Endodermal cell (in vitro differentiated cells): Measurements from ENCODE around the gene TRPM3. TPM values are rescaled to one million over a fixed set of nuclear protein-coding genes. Genes with fewer than 3 reads are reported as not detected.
A peak's percentile ranks its signal among the peaks of the same experiment; 100 is the strongest.

Experiments
- DNase-seq: peaks from one replicate; pipeline ENCODE4 v3.0.0-alpha.2; 2017
- H3K27ac ChIP-seq: 2 replicates; pipeline ENCODE4 v1.5.1; 2013; ENCODE audit warnings: mild to moderate bottlenecking, low read depth, low read length, moderate library complexity
- H3K27me3 ChIP-seq: 2 replicates; pipeline ENCODE4 v1.6.1; 2013; ENCODE audit warnings: mild to moderate bottlenecking, low read length, moderate library complexity; ENCODE audit not compliant: insufficient read depth, control insufficient read depth, poor library complexity, severe bottlenecking
- H3K36me3 ChIP-seq: 2 replicates; pipeline ENCODE4 v1.7.0; 2013; ENCODE audit warnings: mild to moderate bottlenecking, low read length, moderate library complexity; ENCODE audit not compliant: control insufficient read depth, insufficient read depth
- H3K4me1 ChIP-seq: one replicate; pipeline ENCODE4 v1.7.0; 2013; ENCODE audit warnings: low read length; ENCODE audit not compliant: control insufficient read depth, insufficient read depth
- H3K4me3 ChIP-seq: 2 replicates; pipeline ENCODE4 v1.5.1; 2013; ENCODE audit warnings: mild to moderate bottlenecking, low read length, moderate library complexity
- H3K9ac ChIP-seq: 2 replicates; pipeline ENCODE4 v1.6.1; 2013; ENCODE audit warnings: mild to moderate bottlenecking, low read length, moderate library complexity; ENCODE audit not compliant: poor library complexity, severe bottlenecking; ENCODE audit errors: extremely low read depth
- H3K9me3 ChIP-seq: 2 replicates; pipeline ENCODE4 v1.6.1; 2013; ENCODE audit warnings: mild to moderate bottlenecking, low read length, moderate library complexity; ENCODE audit not compliant: control insufficient read depth
- H3K27ac Mint-ChIP-seq: 2 replicates; pipeline ENCODE4 v1.8.0; 2020; ENCODE audit warnings: mixed read lengths
- H3K27me3 Mint-ChIP-seq: 2 replicates; pipeline ENCODE4 v1.8.0; 2021; ENCODE audit warnings: mild to moderate bottlenecking, mixed read lengths; ENCODE audit not compliant: insufficient read depth
- H3K36me3 Mint-ChIP-seq: 2 replicates; pipeline ENCODE4 v1.8.0; 2020; ENCODE audit warnings: low read depth, mixed read lengths
- H3K4me1 Mint-ChIP-seq: 2 replicates; pipeline ENCODE4 v1.8.0; 2020; ENCODE audit warnings: mixed read lengths
- H3K4me3 Mint-ChIP-seq: 2 replicates; pipeline ENCODE4 v1.8.0; 2020; ENCODE audit warnings: mild to moderate bottlenecking, moderate library complexity, mixed read lengths
- H3K9me3 Mint-ChIP-seq: 2 replicates; pipeline ENCODE4 v1.8.0; 2020; ENCODE audit warnings: mild to moderate bottlenecking, mixed read lengths
- WGBS, 2 experiments: methylation state at CpG; one replicate each; pipeline versions ENCODE4 v1.1.5 to v1.1.7; 2013; ENCODE audit warnings: missing lambda C conversion rate in 2 of 2, mixed read lengths in 1 of 2; ENCODE audit not compliant: insufficient coverage in 1 of 2, insufficient read length in 1 of 2; 5-methylcytosine and 5-hydroxymethylcytosine counted together
- total RNA-seq, 2 donors: library from RNA; stranded (reverse); fragmentation: NEBNext Ultra II Directional in 1 of 2; extraction: Animal tissue kit (Norgen Biotek cat#: 25700) in 1 of 2; gene quantifications; 2 replicates in 1 of 2; 3 replicates in 1 of 2; pipeline ENCODE4 v1.2.1, GENCODE V29; 2021
- TF ChIP-seq, protein P1 (sequence below): fragments of 200-600 bp; sonication (generic); conservative IDR thresholded peaks from 2 replicates; pipeline ENCODE4 v1.5.0; 2021; ENCODE audit warnings: antibody characterized with exemption, mild to moderate bottlenecking

TRPM3 gene
- total RNA-seq, 2 donors from 2014 or later = 1.8 to 2.5 TPM

- H3K27me3 Mint-ChIP-seq = no peaks in the 10 kb centered on the region
- no peak overlapping the region for H3K27ac Mint-ChIP-seq
- peaks cover 2% of the 10 kb centered on the region for H3K36me3 Mint-ChIP-seq
- H3K4me3 ChIP-seq = no peak overlapping the region
- no peak overlapping the region for H3K9ac ChIP-seq
- H3K4me3 Mint-ChIP-seq = no peak overlapping the region
- H3K9me3 ChIP-seq = peaks cover 25% of the 10 kb centered on the region
- WGBS, 2 experiments = 100% methylated on average over 4 of the region's 4 CpGs; no CpG with 5 or more reads in 1 of the 2 experiments
- no peak overlapping the region for H3K27ac ChIP-seq
- H3K4me1 Mint-ChIP-seq = peaks cover 9% of the 10 kb centered on the region
- TF ChIP-seq, protein P1, sequence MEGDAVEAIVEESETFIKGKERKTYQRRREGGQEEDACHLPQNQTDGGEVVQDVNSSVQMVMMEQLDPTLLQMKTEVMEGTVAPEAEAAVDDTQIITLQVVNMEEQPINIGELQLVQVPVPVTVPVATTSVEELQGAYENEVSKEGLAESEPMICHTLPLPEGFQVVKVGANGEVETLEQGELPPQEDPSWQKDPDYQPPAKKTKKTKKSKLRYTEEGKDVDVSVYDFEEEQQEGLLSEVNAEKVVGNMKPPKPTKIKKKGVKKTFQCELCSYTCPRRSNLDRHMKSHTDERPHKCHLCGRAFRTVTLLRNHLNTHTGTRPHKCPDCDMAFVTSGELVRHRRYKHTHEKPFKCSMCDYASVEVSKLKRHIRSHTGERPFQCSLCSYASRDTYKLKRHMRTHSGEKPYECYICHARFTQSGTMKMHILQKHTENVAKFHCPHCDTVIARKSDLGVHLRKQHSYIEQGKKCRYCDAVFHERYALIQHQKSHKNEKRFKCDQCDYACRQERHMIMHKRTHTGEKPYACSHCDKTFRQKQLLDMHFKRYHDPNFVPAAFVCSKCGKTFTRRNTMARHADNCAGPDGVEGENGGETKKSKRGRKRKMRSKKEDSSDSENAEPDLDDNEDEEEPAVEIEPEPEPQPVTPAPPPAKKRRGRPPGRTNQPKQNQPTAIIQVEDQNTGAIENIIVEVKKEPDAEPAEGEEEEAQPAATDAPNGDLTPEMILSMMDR = peak; percentile 62
- peaks cover 31% of the 10 kb centered on the region for H3K9me3 Mint-ChIP-seq
- DNase-seq = no peak
- H3K4me1 ChIP-seq = no peaks in the 10 kb centered on the region
- H3K27me3 ChIP-seq = no peaks in the 10 kb centered on the region
- H3K36me3 ChIP-seq = no peaks in the 10 kb centered on the region
Observed at GRCh38 chr9:71003346-71003745, 118.1 kb downstream of the TRPM3 start.

DNA sequence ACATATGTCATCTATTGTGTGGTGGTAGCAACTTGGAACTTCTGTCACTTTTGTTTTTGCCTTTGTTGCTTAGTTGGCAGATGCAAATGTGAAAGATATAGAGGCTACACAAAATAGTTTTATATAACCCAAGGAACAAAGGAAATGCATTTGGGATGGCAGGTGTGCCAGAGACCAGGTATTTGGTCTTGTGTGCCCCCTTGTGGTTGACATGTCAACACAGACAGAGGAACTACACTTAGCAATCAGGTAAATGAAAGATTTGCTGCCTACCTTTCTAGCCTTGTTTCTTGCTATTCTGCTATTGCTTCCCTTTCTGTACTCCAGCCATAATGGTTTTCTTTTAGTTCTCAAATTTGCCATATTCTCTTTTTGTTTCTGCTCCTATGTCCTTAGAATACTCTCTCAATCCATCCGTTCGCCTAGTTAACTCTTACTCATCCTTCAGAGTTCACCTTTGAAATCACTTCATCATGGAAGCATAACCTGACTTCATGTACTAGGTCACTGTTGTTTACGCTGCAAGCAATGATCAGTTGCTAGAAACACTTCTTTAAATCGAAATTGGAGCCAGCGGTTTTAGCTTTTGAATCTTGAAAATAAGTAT is 119.5 kb downstream of the TRPM3 start:
- TF ChIP-seq, protein P1 = peak; percentile 92
- Mint-ChIP-seq H3K4me1 (peaks cover 9% of the 10 kb centered on the region), H3K4me3 (no peak overlapping the region), H3K36me3 (peaks cover 2% of the 10 kb centered on the region), H3K27me3 (no peaks in the 10 kb centered on the region), H3K27ac (no peak overlapping the region), H3K9me3 (peaks cover 28% of the 10 kb centered on the region)
- no peak overlapping the region for H3K4me3 ChIP-seq
- WGBS, 2 experiments = 78 to 82% methylated on average over 5 of the region's 5 CpGs
- peak; percentile 80 for DNase-seq
- no peak overlapping the region for H3K9ac ChIP-seq
- no peaks in the 10 kb centered on the region for H3K27me3 ChIP-seq
- H3K9me3 ChIP-seq = peaks cover 25% of the 10 kb centered on the region
- H3K27ac ChIP-seq = no peak overlapping the region
- no peaks in the 10 kb centered on the region for H3K36me3 ChIP-seq
- no peaks in the 10 kb centered on the region for H3K4me1 ChIP-seq

- no peak overlapping the region for H3K27ac ChIP-seq
- no peaks in the 10 kb centered on the region for H3K27me3 ChIP-seq
- no peaks in the 10 kb centered on the region for H3K27me3 Mint-ChIP-seq
- 60 to 78% methylated on average over 1 of the region's 1 CpG for WGBS, 2 experiments
- no peak overlapping the region for H3K9ac ChIP-seq
- peaks cover 9% of the 10 kb centered on the region for H3K4me1 Mint-ChIP-seq
- no peak for DNase-seq
- H3K9me3 ChIP-seq = peaks cover 4% of the 10 kb centered on the region
- no peaks in the 10 kb centered on the region for H3K4me1 ChIP-seq
- no peak overlapping the region for H3K4me3 Mint-ChIP-seq
- H3K36me3 ChIP-seq = no peaks in the 10 kb centered on the region
- peaks cover 6% of the 10 kb centered on the region for H3K9me3 Mint-ChIP-seq
- H3K4me3 ChIP-seq = no peak overlapping the region
- no peaks in the 10 kb centered on the region for H3K36me3 Mint-ChIP-seq
- TF ChIP-seq, protein P1 = no peak
- no peak overlapping the region for H3K27ac Mint-ChIP-seq
Observed at GRCh38 chr9:70998962-70999361, 122.5 kb downstream of the TRPM3 start.
